GM18502 (cell line): Measurements from ENCODE around the gene B4GALT1.

Experiments
- ATAC-seq: cut with Tn5 transposase; IDR thresholded peaks from one replicate; pipeline ENCODE4 v1.9.1; 2021; ENCODE audit warnings: mild to moderate bottlenecking; ENCODE audit not compliant: unreplicated experiment, poor library complexity

The B4GALT1 gene

GRCh38 chr9:33144551-33144950 lies 22.6 kb downstream of the B4GALT1 start:
- ATAC-seq, result no peak

- ATAC-seq, result no peak
Observed at GRCh38 chr9:33143241-33143661, 23.9 kb downstream of the B4GALT1 start.

GRCh38 chr9:33142535-33142934 lies 24.6 kb downstream of the B4GALT1 start:
- no peak for ATAC-seq

DNA sequence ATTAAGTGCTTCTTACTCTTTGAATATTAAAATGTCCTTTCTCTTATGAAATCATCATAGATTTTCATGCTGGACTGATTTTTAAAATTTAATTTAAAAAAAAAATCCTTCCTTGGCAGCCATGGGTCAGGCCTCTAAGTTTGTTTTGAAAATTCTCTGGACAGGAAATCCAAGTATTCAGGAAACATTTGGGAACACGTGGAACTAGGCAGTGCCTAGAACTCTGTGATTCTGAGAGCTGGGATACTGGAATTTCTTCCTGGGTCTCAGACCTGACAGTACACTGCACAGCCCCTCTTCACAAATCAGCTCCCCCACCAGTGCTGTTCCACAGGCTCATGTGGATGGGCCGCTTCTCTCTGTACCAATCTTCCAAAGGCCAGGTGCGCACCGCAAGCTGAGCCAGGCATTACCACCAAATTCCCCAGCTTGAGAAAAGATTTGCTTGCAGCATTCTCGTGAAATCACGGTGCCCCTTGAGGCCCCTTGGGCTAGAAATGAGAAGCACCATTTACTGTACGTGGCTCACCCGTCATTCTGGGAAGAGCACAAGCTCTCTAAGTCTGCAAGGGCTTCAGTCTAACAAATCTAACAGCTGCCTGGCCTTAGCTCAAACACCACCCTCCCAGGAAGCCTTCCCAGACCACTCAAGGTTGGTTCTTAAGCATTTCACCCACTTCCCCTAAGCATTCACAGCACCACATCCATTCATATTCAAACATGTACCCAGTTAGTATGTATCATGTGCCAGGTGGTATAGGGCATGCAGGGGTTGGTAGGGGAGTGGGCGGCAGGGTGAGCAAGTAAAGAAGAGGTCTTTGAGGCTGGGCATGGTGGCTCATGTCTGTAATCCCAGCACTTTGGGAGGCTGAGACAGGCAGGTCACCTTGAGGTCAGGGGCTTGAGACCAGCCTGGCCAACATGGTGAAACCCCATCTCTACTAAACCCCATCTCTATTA lies 26.5 kb downstream of the B4GALT1 start:
- peak; percentile 33 for ATAC-seq

DNA sequence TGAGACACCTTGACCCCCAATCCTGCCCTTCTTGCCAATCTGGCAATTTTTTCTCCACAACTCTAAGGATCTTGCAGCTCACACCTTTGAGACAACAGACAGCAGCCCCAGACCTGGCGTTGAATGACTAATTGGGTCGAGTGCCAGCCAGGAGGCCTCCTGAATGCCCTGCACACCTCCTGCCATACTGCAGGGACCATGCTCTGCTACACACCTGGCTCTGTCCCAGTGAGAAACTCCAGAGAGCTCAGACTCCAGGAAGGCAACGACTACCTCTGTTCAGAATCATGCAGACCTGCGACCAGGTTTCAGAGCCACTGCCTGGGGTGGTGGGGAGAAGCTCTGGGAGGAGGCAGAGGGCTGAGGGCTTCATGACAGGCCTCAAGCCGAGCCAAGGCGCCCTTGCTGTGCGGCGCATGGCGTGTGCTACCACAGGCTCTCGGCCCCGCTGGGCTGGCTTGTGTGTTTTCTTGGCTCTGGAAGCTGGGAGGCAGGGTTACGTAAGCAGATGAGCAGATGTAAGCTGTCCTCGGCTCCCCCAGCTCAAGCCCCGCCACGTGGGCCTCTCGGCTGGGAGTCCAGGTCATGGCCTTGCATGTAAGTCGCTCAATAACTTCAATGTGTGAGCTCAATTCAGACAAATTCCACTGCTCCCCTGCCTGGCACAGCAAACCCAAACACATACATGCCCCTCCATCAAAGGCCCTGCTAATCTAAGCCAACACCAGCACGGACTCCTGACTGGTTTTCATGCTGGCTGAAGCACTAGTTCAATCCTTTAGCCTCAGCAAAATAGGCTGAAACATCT lies 27.5 kb downstream of the B4GALT1 start:
- no peak for ATAC-seq

GRCh38 chr9:33138768-33139167 lies 28.4 kb downstream of the B4GALT1 start:
- no peak for ATAC-seq

DNA sequence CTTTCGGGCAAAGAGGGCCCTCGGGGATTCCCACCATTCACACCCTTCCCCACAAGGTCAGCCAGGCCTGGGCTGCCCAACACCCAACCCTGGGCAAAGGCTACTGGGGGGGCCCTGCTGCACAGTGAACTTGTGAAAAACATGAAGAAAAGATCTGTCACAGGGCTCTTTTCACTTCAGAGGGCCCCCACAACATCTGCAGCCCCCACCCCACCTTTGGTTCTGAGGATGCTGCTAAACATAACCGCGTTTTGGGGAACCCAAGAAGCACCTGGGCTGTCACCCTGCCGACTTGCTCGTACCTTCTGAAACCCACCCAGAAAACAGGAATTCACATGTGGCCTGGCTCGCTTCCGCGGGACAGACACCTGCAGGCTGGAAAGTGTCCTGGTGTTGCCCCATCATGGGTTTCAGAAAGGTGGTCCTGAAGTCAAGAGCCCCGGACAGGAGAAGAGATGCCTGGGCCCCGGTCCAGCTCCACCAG lies 29.3 kb downstream of the B4GALT1 start:
- ATAC-seq, result no peak

- peak; percentile 42 for ATAC-seq
Observed at GRCh38 chr9:33136721-33137670, 30.1 kb downstream of the B4GALT1 start.

GRCh38 chr9:33135470-33135958 lies 31.6 kb downstream of the B4GALT1 start:
- no peak for ATAC-seq

- no peak for ATAC-seq
Observed at GRCh38 chr9:33135031-33135461, 32.1 kb downstream of the B4GALT1 start.

DNA sequence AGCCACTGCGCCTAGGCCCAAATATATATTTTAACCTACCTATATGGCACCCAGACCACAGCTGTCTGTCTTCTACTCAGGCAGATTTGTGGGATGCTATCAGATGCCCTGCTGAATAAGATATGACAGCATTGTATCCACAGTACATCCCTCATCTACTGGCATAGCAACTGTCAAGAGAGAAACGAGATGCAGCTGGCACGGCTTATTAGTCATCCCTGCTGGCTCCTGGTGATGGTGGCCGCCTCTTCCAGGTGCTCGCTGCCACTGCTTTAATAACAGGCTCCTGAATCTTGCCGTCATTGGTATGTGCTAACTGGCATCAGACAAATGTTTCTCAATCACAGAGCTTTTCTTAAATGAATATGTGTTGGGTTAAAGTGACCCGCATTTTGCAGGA lies 34.0 kb downstream of the B4GALT1 start:
- ATAC-seq, result no peak

GRCh38 chr9:33131790-33132772 lies 35.1 kb downstream of the B4GALT1 start:
- no peak for ATAC-seq

DNA sequence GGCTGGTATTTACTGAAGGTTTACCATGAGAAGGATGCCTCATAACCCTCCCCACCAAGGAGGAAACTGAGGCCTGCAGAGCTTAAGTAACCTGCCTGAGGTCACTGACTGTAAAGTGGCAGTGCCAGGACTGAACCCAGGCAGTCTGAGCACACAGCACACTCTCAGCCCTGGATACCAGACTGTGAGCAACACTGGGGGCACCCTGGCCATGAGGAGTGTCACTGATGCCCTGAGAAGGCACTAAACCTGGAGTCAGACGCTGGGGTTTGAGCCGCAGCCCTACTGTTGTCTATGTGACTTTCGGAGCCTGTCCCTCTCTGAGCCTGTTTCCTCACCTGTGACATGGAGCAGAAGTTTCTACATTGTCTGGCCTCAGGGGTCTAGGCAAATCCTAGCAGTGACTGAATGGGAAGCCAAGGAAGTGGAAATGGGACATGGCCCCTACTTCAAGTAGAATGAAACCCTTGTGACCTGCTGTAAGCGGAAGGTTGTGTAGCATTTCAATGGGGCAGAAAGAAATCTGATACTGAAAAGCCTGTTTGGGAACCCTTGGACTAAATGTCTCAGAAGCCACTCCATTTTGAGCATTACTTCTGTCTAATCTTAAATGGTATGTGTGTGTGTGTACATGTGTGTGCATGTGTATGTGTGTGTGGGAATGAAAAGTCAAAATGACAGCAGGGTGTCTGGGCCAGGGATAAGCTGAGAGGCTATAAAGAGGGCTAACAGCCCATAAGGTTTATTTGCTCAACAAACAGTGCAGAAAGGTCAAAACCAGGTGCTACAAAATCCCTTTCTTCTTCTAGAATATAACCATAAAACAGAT lies 36.0 kb downstream of the B4GALT1 start:
- peak; percentile 2 for ATAC-seq

DNA sequence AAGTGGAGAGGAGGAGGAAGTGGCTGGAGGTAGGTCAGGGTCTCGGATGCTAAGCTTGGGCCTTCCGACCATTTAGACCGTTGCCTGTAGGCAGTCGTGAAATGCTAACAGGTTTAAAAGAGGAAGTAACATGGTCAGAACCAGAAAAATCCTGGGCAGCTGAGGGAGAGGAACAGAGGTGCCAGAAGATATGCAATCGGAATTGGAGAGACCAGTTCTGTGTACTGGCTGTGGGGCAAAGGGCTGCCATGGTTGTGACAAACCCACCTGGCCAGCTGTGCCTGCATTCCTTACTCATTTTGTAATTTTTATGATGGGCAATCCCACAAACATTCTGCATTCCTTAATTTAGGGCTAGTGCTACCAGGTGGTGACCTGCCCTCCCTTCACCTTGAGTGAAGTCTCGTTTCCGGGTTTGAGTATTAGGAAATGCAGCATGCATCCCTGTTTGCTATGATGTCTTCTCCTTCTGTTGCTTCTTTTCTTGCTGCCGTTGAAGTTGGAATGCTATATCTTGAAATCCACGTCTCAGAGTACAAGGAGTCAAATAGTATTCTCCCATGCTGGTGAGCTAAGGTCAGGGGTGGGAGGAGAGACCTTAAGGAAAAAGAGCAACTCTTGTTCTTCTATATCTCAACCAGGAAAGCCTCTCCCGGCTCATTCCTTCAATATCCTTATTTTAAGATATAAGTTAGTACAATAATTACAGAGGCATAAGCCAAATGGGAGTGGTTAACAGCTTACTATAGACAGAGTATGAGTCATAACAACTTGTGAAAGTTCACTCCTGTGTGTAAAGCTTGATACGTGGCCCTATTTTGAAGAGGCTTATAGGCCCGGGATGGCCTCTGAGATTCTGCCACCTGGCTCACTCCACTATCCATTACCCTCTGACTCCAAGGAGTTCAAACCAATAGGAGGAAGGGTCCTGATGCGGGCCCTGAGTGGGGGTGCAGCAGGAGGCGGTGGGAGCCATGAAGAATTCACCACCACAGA lies 37.0 kb downstream of the B4GALT1 start:
- ATAC-seq, result peak; percentile 76

DNA sequence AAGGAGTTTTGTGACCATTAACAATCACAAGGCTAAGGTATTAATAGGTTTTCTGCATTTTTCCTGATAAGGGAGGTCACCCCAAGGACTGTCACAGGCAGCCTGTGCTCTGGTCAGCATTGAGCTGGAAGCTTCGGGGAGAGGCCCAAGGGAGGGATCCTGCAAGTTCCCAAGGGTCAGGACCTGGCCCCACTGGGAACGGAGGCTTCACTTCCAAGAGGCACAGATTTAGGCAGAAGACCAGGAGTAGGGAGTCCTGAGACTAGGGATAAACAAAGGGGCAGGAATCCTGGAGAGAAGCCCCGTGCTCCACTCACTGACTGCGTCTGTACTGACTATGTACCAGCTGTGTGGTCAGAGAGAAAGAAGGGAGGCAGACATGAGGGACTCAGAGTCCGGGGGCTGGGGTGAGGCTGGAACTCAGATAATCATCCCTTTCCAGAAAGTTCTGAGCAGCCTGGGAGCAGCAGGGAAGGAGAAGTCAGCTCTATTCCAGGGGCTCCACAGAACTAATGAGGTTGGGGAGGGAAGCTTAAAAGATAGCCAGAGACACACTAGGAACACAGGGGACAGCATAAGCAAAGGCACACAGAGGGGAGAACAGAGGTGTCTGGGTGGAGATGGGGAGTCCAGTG lies 37.8 kb downstream of the B4GALT1 start:
- no peak for ATAC-seq

- no peak for ATAC-seq
Observed at GRCh38 chr9:33128570-33128969, 38.6 kb downstream of the B4GALT1 start.
